Measurements from ENCODE around the gene NR6A1.

The NR6A1 gene

GRCh38 chr9:124771021-124771866 lies at the start of gene NR6A1:
Gene NR6A1 (minus strand): TSS chr9:124771311.
- H3K27ac ChIP-seq = peak within 1 kb of the TSS; percentile 55
- TF ChIP-seq ZFX (IDR thresholded peaks at IDR 0.05; ENCODE audit: borderline replicate concordance) (no peak), CTCF (IDR thresholded peaks at IDR 0.05) (peak; percentile 22; the same call in 1 of the 2 replicates)

GRCh38 chr9:124818431-124819281 lies 47.5 kb upstream of the NR6A1 start:
- no peak overlapping the region for H3K27ac ChIP-seq
- TF ChIP-seq CTCF (IDR thresholded peaks at IDR 0.05) = no peak
- TF ChIP-seq ZFX (IDR thresholded peaks at IDR 0.05; ENCODE audit: borderline replicate concordance) = no peak

- no peak for TF ChIP-seq ZFX (IDR thresholded peaks at IDR 0.05; ENCODE audit: borderline replicate concordance)
- TF ChIP-seq CTCF (IDR thresholded peaks at IDR 0.05) = no peak
- H3K27ac ChIP-seq = no peak overlapping the region
These were observed 44.5 kb upstream of the NR6A1 start for GRCh38 chr9:124815601-124816000.

- H3K27ac ChIP-seq = no peak overlapping the region
- no peak for TF ChIP-seq CTCF (IDR thresholded peaks at IDR 0.05)
- no peak for TF ChIP-seq ZFX (IDR thresholded peaks at IDR 0.05; ENCODE audit: borderline replicate concordance)
These were observed 43.0 kb upstream of the NR6A1 start for GRCh38 chr9:124814164-124814535.

GRCh38 chr9:124813501-124814163 lies 42.5 kb upstream of the NR6A1 start:
- no peak overlapping the region for H3K27ac ChIP-seq
- no peak for TF ChIP-seq ZFX (IDR thresholded peaks at IDR 0.05; ENCODE audit: borderline replicate concordance)
- no peak for TF ChIP-seq CTCF (IDR thresholded peaks at IDR 0.05)

GRCh38 chr9:124813041-124813440 lies 41.9 kb upstream of the NR6A1 start:
- H3K27ac ChIP-seq = no peak overlapping the region
- TF ChIP-seq CTCF (IDR thresholded peaks at IDR 0.05) (no peak), ZFX (IDR thresholded peaks at IDR 0.05; ENCODE audit: borderline replicate concordance) (no peak)

Data from 22Rv1 (cell line).